ENCODE measurements around the gene CYP4F8. TPM values are rescaled to one million over a fixed set of nuclear protein-coding genes. Genes with fewer than 3 reads are reported as not detected.

Gene CYP4F8
- total RNA-seq, 1 donor from 2014 or later: 2.1 TPM

- TF ChIP-seq CTCF (IDR thresholded peaks at IDR 0.05): no peak
- ATAC-seq (no peak), DNase-seq (no peak)
- intact Hi-C loops (cut with DNase I): no loop called here
- no peaks in the 10 kb centered on the region for H3K9me3 ChIP-seq
- no peaks in the 10 kb centered on the region for H3K36me3 ChIP-seq
- H3K27me3 ChIP-seq: no peaks in the 10 kb centered on the region
- peaks cover 3% of the 10 kb centered on the region for H3K4me1 ChIP-seq
- H3K27ac ChIP-seq: no peak overlapping the region
- no peak overlapping the region for H3K4me3 ChIP-seq
These were observed 54.4 kb downstream of the CYP4F8 start for GRCh38 chr19:15669440-15669839.

- no peaks in the 10 kb centered on the region for H3K27me3 ChIP-seq
- DNase-seq (no peak), ATAC-seq (no peak)
- no peaks in the 10 kb centered on the region for H3K9me3 ChIP-seq
- H3K36me3 ChIP-seq: no peaks in the 10 kb centered on the region
- H3K27ac ChIP-seq: no peak overlapping the region
- TF ChIP-seq CTCF (IDR thresholded peaks at IDR 0.05): no peak
- H3K4me3 ChIP-seq: no peak overlapping the region
- intact Hi-C loops (cut with DNase I): no loop called here
- H3K4me1 ChIP-seq: peaks cover 3% of the 10 kb centered on the region
These were observed 54.9 kb downstream of the CYP4F8 start for GRCh38 chr19:15669891-15670290.

- Histone ChIP-seq H3K27me3 (no peaks in the 10 kb centered on the region), H3K4me1 (peaks cover 3% of the 10 kb centered on the region), H3K36me3 (no peaks in the 10 kb centered on the region), H3K27ac (no peak overlapping the region), H3K9me3 (no peaks in the 10 kb centered on the region), H3K4me3 (no peak overlapping the region)
- ATAC-seq (no peak), DNase-seq (no peak)
- intact Hi-C loops (cut with DNase I): no loop called here
- TF ChIP-seq CTCF (IDR thresholded peaks at IDR 0.05): no peak
These were observed 56.3 kb downstream of the CYP4F8 start for GRCh38 chr19:15671237-15671821.

GRCh38 chr19:15671891-15672579 lies 57.0 kb downstream of the CYP4F8 start:
- Histone ChIP-seq H3K27ac (no peak overlapping the region), H3K27me3 (no peaks in the 10 kb centered on the region), H3K9me3 (no peaks in the 10 kb centered on the region), H3K36me3 (no peaks in the 10 kb centered on the region), H3K4me3 (no peak overlapping the region), H3K4me1 (peaks cover 3% of the 10 kb centered on the region)
- intact Hi-C loops (cut with DNase I): no loop called here
- no peak for TF ChIP-seq CTCF (IDR thresholded peaks at IDR 0.05)
- ATAC-seq (no peak), DNase-seq (no peak)

GRCh38 chr19:15672580-15673175 lies 57.7 kb downstream of the CYP4F8 start, which contains the start of gene CYP4F12:
Gene CYP4F12, plus strand, starts transcription at chr19:15673087. Its CDS starts 443 bp downstream, at chr19:15673530.
- Histone ChIP-seq H3K4me3 (no peak within 1 kb of the TSS), H3K9me3 (no peaks in the 10 kb centered on the region), H3K27ac (no peak within 1 kb of the TSS), H3K36me3 (no peaks in the 10 kb centered on the region), H3K27me3 (no peaks in the 10 kb centered on the region), H3K4me1 (peaks cover 3% of the 10 kb centered on the region)
- TF ChIP-seq CTCF (IDR thresholded peaks at IDR 0.05): no peak
- DNase-seq (peak; percentile 82), ATAC-seq (peak; percentile 82)
- intact Hi-C loops (cut with DNase I): no loop called here

All from upper lobe of right lung (tissue), 1 donor.